AG04450 (cell line): ENCODE measurements around the gene TRMO. TPM values are rescaled to one million over a fixed set of nuclear protein-coding genes. Genes with fewer than 3 reads are reported as not detected.

Source experiments
- CTCF ChIA-PET: fragments of 300-600, 350-600 bp; formaldehyde crosslinking; extraction: SDS; loops from one replicate; lab custom pipeline; 2022; ENCODE audit warnings: antibody characterized with exemption, inconsistent platforms; lab: Charles Lee
- POLR2A ChIA-PET: fragments of 350-600 bp; formaldehyde crosslinking; extraction: SDS; loops from one replicate; lab custom pipeline; 2021; ENCODE audit warnings: antibody characterized with exemption, inconsistent platforms; lab: Yijun Ruan, JAX
- DNase-seq: peaks from one replicate; pipeline ENCODE4 v3.0.0-alpha.2; 2011; ENCODE audit warnings: low read depth, low spot score
- H3K27ac ChIP-seq: one replicate; pipeline ENCODE4 v1.5.1; 2012; ENCODE audit warnings: low read depth, low read length, control low read depth
- H3K27me3 ChIP-seq: one replicate; pipeline ENCODE4 v1.6.0; 2012; ENCODE audit warnings: low read length; ENCODE audit not compliant: control insufficient read depth, insufficient read depth
- H3K4me3 ChIP-seq: 2 replicates; pipeline ENCODE4 v1.5.1; 2011; ENCODE audit warnings: mild to moderate bottlenecking, low read depth, low read length, control low read depth
- H3K9me3 ChIP-seq: 2 replicates; pipeline ENCODE4 v1.5.1; 2012; ENCODE audit warnings: low read length; ENCODE audit not compliant: control insufficient read depth, insufficient read depth
- CTCF ChIP-seq: IDR thresholded peaks from 2 replicates; pipeline ENCODE4 v1.5.1; 2011; ENCODE audit warnings: low read depth, low read length, control low read depth, inconsistent platforms
- polyA plus RNA-seq: library from polyadenylated mRNA; depleted of rRNA; stranded (reverse); fragments of >200 nt; gene quantifications from 2 replicates; pipeline ENCODE4 v1.2.3, GENCODE V29; 2011

TRMO gene
- polyA plus RNA-seq, 1 experiment, result 12.6 TPM

- peaks cover 77% of the 10 kb centered on the region for H3K27me3 ChIP-seq
- H3K27ac ChIP-seq, result no peak overlapping the region
- TF ChIP-seq CTCF, result no peak
- H3K9me3 ChIP-seq, result peaks cover 6% of the 10 kb centered on the region; the same call in 1 of the 2 replicates
- ChIA-PET POLR2A (no interaction called here), CTCF (no interaction called here)
- H3K4me3 ChIP-seq, result no peak overlapping the region
- no peak for DNase-seq
Observed at GRCh38 chr9:97858826-97859225, 63.5 kb downstream of the TRMO start.

- peaks cover 78% of the 10 kb centered on the region for H3K27me3 ChIP-seq
- POLR2A ChIA-PET, result no interaction called here
Observed at GRCh38 chr9:97858393-97858713, 63.9 kb downstream of the TRMO start.

GRCh38 chr9:97857606-97858392 is 64.5 kb downstream of the TRMO start:
- Histone ChIP-seq H3K9me3 (peaks cover 6% of the 10 kb centered on the region; the same call in 1 of the 2 replicates), H3K27me3 (peaks cover 76% of the 10 kb centered on the region), H3K27ac (no peak overlapping the region), H3K4me3 (no peak overlapping the region)
- CTCF ChIA-PET, result no interaction called here
- DNase-seq, result no peak
- POLR2A ChIA-PET, result no interaction called here
- TF ChIP-seq CTCF, result no peak

More at GRCh38 chr9:97858393-97858713, 63.9 kb downstream of the TRMO start:
- TF ChIP-seq CTCF, result no peak
- CTCF ChIA-PET, result no interaction called here
- DNase-seq, result no peak
- Histone ChIP-seq H3K27ac (no peak overlapping the region), H3K4me3 (no peak overlapping the region), H3K9me3 (peaks cover 6% of the 10 kb centered on the region; the same call in 1 of the 2 replicates)

- Histone ChIP-seq H3K27me3 (peaks cover 78% of the 10 kb centered on the region), H3K9me3 (peaks cover 6% of the 10 kb centered on the region; the same call in 1 of the 2 replicates), H3K4me3 (no peak overlapping the region), H3K27ac (no peak overlapping the region)
- POLR2A ChIA-PET, result no interaction called here
- no peak for TF ChIP-seq CTCF
- CTCF ChIA-PET, result no interaction called here
- no peak for DNase-seq
Observed at GRCh38 chr9:97856857-97857605, 65.3 kb downstream of the TRMO start.

GRCh38 chr9:97855899-97856298 is 66.4 kb downstream of the TRMO start:
- no peak for TF ChIP-seq CTCF
- H3K27me3 ChIP-seq, result peaks cover 87% of the 10 kb centered on the region
- peaks cover 9% of the 10 kb centered on the region; the same call in 1 of the 2 replicates for H3K9me3 ChIP-seq
- no peak overlapping the region for H3K27ac ChIP-seq
- ChIA-PET CTCF (no interaction called here), POLR2A (no interaction called here)
- DNase-seq, result no peak
- no peak overlapping the region for H3K4me3 ChIP-seq
